Neural cell (in vitro differentiated cells): Measurements from ENCODE around the gene RNU5D-1. TPM values are rescaled to one million over a fixed set of nuclear protein-coding genes. Genes with fewer than 3 reads are reported as not detected.
"Not testable (repeated sequence)": the region's sequence is repeated elsewhere in the genome, so short reads cannot be mapped to it uniquely, and the experiment has no call there.

ENCODE experiments used
- H2AFZ ChIP-seq: fragments of 200-600, 300-800 bp; sonication (generic), shearing (Covaris generic); 2 replicates; pipeline ENCODE4 v1.6.0; 2014; ENCODE audit warnings: low read depth, mild to moderate bottlenecking, antibody characterized with exemption, low read length, moderate library complexity
- H3F3A ChIP-seq: fragments of 200-600 bp; shearing (Covaris generic); 2 replicates; pipeline ENCODE4 v1.6.1; 2016; ENCODE audit warnings: mild to moderate bottlenecking, moderate library complexity, mixed read lengths, antibody characterized with exemption, low read length; ENCODE audit not compliant: insufficient read depth, poor library complexity, severe bottlenecking
- H3K27ac ChIP-seq: fragments of 200-600, 300-800 bp; sonication (generic), shearing (Covaris generic); 2 replicates; pipeline ENCODE4 v1.5.1; 2014; ENCODE audit warnings: mild to moderate bottlenecking, low read length, moderate library complexity
- H3K27me3 ChIP-seq: fragments of 300-800, 200-600 bp; sonication (generic), shearing (Covaris generic); 2 replicates; pipeline ENCODE4 v1.6.0; 2014; ENCODE audit warnings: mild to moderate bottlenecking, low read depth, low read length, moderate library complexity; ENCODE audit not compliant: insufficient read depth
- H3K36me3 ChIP-seq: fragments of 300-800, 200-600 bp; sonication (generic), shearing (Covaris generic); 2 replicates; pipeline ENCODE4 v1.5.1; 2014; ENCODE audit warnings: mild to moderate bottlenecking, antibody characterized with exemption, low read length, moderate library complexity; ENCODE audit not compliant: insufficient read depth
- H3K4me2 ChIP-seq: fragments of 300-800, 200-600 bp; sonication (generic), shearing (Covaris generic); 2 replicates; pipeline ENCODE4 v1.6.0; 2014; ENCODE audit warnings: mild to moderate bottlenecking, low read length
- H3K4me3 ChIP-seq: fragments of 300-800, 200-600 bp; sonication (generic), shearing (Covaris generic); 2 replicates; pipeline ENCODE4 v1.5.1; 2014; ENCODE audit warnings: mild to moderate bottlenecking, low read length, moderate library complexity
- H3K79me2 ChIP-seq: fragments of 200-600 bp; shearing (Covaris generic); replicated peaks from 2 replicates; pipeline ENCODE4 v1.6.0; 2014; ENCODE audit warnings: mild to moderate bottlenecking, low read length, moderate library complexity; ENCODE audit not compliant: insufficient read depth
- H3K9ac ChIP-seq: fragments of 300-800, 200-600 bp; sonication (generic), shearing (Covaris generic); 2 replicates; pipeline ENCODE4 v1.6.1; 2016; ENCODE audit warnings: mild to moderate bottlenecking, low read length, mixed read lengths
- H3K9me2 ChIP-seq: fragments of 200-600 bp; shearing (Covaris generic); 2 replicates; pipeline ENCODE4 v1.6.1; 2016; ENCODE audit warnings: mild to moderate bottlenecking, low read length, mixed read lengths; ENCODE audit not compliant: insufficient read depth
- H3K9me3 ChIP-seq: fragments of 200-600, 300-800 bp; sonication (generic), shearing (Covaris generic); 2 replicates; pipeline ENCODE4 v1.6.1; 2016; ENCODE audit warnings: mild to moderate bottlenecking, mixed run types, low read length, moderate library complexity, mixed read lengths
- H4K20me1 ChIP-seq: fragments of 200-600 bp; shearing (Covaris generic); 2 replicates; pipeline ENCODE4 v1.6.1; 2016; ENCODE audit warnings: mild to moderate bottlenecking, mixed run types; ENCODE audit not compliant: insufficient read depth
- EP300 ChIP-seq: fragments of 450-650 bp; conservative IDR thresholded peaks from 2 replicates; pipeline ENCODE4 v1.6.1; 2014; ENCODE audit warnings: antibody characterized with exemption, mild to moderate bottlenecking, moderate library complexity; ENCODE audit not compliant: poor library complexity, severe bottlenecking
- EZH2 ChIP-seq: fragments of 200-600, 300-800 bp; shearing (Covaris generic), sonication (generic); IDR thresholded peaks from 2 replicates; pipeline ENCODE4 v1.6.1; 2014; ENCODE audit warnings: antibody characterized with exemption, low read length, borderline replicate concordance, mild to moderate bottlenecking; ENCODE audit not compliant: insufficient read depth, poor library complexity, severe bottlenecking
- MXI1 ChIP-seq: fragments of 450-650 bp; conservative IDR thresholded peaks from 2 replicates; pipeline ENCODE4 v1.6.1; 2014; ENCODE audit warnings: antibody characterized with exemption, mild to moderate bottlenecking; ENCODE audit not compliant: poor library complexity, severe bottlenecking
- POLR2AphosphoS5 ChIP-seq: IDR thresholded peaks from 2 replicates; pipeline ENCODE4 v1.6.1; 2012
- RAD21 ChIP-seq: fragments of 450-650 bp; conservative IDR thresholded peaks from 2 replicates; pipeline ENCODE4 v1.6.1; 2014; ENCODE audit warnings: antibody characterized with exemption, mild to moderate bottlenecking, moderate library complexity
- SMC3 ChIP-seq: fragments of 450-650 bp; conservative IDR thresholded peaks from 2 replicates; pipeline ENCODE4 v1.6.1; 2014; ENCODE audit warnings: antibody characterized with exemption, mild to moderate bottlenecking, moderate library complexity; ENCODE audit not compliant: poor library complexity
- TAF1 ChIP-seq: IDR thresholded peaks from 2 replicates; pipeline ENCODE4 v1.6.1; 2012; ENCODE audit warnings: low read depth
- polyA plus RNA-seq: library from polyadenylated mRNA; depleted of rRNA; stranded (reverse); fragments of >200 nt; gene quantifications from 2 replicates; pipeline ENCODE4 v1.2.3, GENCODE V29; 2014
- TF ChIP-seq, protein P1 (sequence below): IDR thresholded peaks from 2 replicates; pipeline ENCODE4 v1.6.1; 2012; ENCODE audit warnings: borderline replicate concordance
- TF ChIP-seq, protein P2 (sequence below): fragments of 450-650 bp; IDR thresholded peaks from 2 replicates; pipeline ENCODE4 v1.5.1; 2014; ENCODE audit warnings: antibody characterized with exemption, mild to moderate bottlenecking, moderate library complexity; ENCODE audit not compliant: poor library complexity, severe bottlenecking

Gene RNU5D-1
- polyA plus RNA-seq, 1 donor from 2014 or later = not detected

DNA sequence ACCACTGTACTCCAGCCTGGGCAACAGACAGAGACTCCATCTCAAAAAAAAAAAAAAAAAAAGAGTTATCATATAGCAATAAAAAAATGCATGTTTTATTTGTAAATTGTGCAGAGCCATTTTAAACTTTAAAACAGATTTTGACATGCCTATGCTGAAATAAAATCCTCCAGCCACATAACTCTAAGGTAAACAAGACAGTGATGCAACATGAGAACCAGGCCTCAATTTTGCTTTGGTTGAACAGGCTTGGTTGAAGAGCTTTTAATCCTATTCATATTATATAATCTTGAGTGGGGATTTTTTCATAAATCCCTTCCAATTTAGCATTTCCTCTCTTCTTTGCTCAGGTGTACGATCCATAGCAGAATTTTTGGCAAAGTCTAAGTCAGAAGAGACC lies 30.4 kb downstream of the RNU5D-1 start:
- Histone ChIP-seq H3K36me3 (no peaks in the 10 kb centered on the region), H3F3A (no peaks in the 10 kb centered on the region), H3K27me3 (no peaks in the 10 kb centered on the region), H3K9ac (no peak overlapping the region), H2AFZ (no peak overlapping the region), H3K4me3 (no peak overlapping the region), H3K79me2 (no peaks in the 10 kb centered on the region), H3K9me2 (no peaks in the 10 kb centered on the region), H4K20me1 (no peaks in the 10 kb centered on the region), H3K4me2 (no peak overlapping the region), H3K27ac (no peak overlapping the region), H3K9me3 (no peaks in the 10 kb centered on the region)
- no peak for TF ChIP-seq RAD21
- TF ChIP-seq, protein P1, sequence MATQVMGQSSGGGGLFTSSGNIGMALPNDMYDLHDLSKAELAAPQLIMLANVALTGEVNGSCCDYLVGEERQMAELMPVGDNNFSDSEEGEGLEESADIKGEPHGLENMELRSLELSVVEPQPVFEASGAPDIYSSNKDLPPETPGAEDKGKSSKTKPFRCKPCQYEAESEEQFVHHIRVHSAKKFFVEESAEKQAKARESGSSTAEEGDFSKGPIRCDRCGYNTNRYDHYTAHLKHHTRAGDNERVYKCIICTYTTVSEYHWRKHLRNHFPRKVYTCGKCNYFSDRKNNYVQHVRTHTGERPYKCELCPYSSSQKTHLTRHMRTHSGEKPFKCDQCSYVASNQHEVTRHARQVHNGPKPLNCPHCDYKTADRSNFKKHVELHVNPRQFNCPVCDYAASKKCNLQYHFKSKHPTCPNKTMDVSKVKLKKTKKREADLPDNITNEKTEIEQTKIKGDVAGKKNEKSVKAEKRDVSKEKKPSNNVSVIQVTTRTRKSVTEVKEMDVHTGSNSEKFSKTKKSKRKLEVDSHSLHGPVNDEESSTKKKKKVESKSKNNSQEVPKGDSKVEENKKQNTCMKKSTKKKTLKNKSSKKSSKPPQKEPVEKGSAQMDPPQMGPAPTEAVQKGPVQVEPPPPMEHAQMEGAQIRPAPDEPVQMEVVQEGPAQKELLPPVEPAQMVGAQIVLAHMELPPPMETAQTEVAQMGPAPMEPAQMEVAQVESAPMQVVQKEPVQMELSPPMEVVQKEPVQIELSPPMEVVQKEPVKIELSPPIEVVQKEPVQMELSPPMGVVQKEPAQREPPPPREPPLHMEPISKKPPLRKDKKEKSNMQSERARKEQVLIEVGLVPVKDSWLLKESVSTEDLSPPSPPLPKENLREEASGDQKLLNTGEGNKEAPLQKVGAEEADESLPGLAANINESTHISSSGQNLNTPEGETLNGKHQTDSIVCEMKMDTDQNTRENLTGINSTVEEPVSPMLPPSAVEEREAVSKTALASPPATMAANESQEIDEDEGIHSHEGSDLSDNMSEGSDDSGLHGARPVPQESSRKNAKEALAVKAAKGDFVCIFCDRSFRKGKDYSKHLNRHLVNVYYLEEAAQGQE = no peak
- no peak for TF ChIP-seq MXI1
- TF ChIP-seq EP300 = no peak
- TF ChIP-seq, protein P2, sequence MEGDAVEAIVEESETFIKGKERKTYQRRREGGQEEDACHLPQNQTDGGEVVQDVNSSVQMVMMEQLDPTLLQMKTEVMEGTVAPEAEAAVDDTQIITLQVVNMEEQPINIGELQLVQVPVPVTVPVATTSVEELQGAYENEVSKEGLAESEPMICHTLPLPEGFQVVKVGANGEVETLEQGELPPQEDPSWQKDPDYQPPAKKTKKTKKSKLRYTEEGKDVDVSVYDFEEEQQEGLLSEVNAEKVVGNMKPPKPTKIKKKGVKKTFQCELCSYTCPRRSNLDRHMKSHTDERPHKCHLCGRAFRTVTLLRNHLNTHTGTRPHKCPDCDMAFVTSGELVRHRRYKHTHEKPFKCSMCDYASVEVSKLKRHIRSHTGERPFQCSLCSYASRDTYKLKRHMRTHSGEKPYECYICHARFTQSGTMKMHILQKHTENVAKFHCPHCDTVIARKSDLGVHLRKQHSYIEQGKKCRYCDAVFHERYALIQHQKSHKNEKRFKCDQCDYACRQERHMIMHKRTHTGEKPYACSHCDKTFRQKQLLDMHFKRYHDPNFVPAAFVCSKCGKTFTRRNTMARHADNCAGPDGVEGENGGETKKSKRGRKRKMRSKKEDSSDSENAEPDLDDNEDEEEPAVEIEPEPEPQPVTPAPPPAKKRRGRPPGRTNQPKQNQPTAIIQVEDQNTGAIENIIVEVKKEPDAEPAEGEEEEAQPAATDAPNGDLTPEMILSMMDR = no peak
- no peak for TF ChIP-seq EZH2
- no peak for TF ChIP-seq POLR2AphosphoS5
- TF ChIP-seq SMC3 = no peak
- no peak for TF ChIP-seq TAF1

DNA sequence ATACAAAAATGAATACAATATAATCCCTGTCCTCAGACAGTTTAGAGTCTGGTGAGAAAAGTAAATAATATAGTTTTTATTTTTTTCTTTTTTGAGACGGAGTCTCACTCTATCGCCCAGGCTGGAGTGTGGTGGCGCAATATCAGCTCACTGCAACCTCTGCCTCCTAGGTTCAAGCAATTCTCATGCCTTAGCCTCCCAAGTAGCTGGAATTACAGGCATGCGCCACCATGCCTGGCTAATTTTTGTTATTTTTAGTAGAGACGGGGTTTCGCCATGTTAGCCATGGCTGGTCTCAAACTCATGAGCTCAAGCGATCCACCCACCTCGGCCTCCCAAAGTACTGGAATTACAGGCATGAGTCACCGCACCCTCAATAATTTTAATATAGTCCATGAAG lies 31.6 kb downstream of the RNU5D-1 start:
- not testable (repeated sequence) for H2AFZ ChIP-seq, H3K27ac ChIP-seq, H3K9me2 ChIP-seq, H3K79me2 ChIP-seq, H3K9ac ChIP-seq, H4K20me1 ChIP-seq, H3K36me3 ChIP-seq, H3F3A ChIP-seq, H3K4me2 ChIP-seq, H3K9me3 ChIP-seq, H3K4me3 ChIP-seq, H3K27me3 ChIP-seq

DNA sequence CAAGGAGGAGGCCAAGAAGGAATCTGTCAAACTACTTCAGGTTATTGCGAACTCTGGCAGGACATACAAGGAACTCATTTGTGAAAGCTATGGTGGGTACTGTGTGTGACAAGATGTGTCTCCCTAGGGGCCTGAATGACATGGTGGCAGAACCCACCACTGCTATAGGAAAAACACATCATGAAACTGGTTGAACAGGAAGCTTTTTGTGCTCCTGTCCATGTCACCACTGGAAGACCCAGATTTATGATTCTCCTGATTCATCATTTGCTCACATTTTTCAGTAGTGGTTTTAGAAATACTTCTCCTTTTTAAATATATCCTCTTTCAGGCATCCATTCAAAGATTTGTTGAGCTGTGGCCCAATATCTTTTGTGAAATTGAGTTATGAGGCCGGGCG lies 32.8 kb downstream of the RNU5D-1 start:
- TF ChIP-seq SMC3 = no peak
- TF ChIP-seq RAD21 = no peak
- TF ChIP-seq, protein P2 = no peak
- H3K4me2 ChIP-seq = no peak overlapping the region
- no peak overlapping the region for H2AFZ ChIP-seq
- H3K9me2 ChIP-seq = no peaks in the 10 kb centered on the region
- no peak overlapping the region for H3K27ac ChIP-seq
- H3K9me3 ChIP-seq = no peaks in the 10 kb centered on the region
- H3K36me3 ChIP-seq = no peaks in the 10 kb centered on the region
- H3K27me3 ChIP-seq = no peaks in the 10 kb centered on the region
- no peaks in the 10 kb centered on the region for H3F3A ChIP-seq
- H3K9ac ChIP-seq = no peak overlapping the region
- H3K4me3 ChIP-seq = no peak overlapping the region
- no peaks in the 10 kb centered on the region for H3K79me2 ChIP-seq
- H4K20me1 ChIP-seq = no peaks in the 10 kb centered on the region
